ENCODE results near the gene CIITA. TPM values are rescaled to one million over a fixed set of nuclear protein-coding genes. Genes with fewer than 3 reads are reported as not detected.
A peak's percentile ranks its signal among the peaks of the same experiment; 100 is the strongest.
"Not testable (repeated sequence)": the region's sequence is repeated elsewhere in the genome, so short reads cannot be mapped to it uniquely, and the experiment has no call there.

The CIITA gene
- polyA plus RNA-seq, 1 donor, result 3.1 TPM

DNA sequence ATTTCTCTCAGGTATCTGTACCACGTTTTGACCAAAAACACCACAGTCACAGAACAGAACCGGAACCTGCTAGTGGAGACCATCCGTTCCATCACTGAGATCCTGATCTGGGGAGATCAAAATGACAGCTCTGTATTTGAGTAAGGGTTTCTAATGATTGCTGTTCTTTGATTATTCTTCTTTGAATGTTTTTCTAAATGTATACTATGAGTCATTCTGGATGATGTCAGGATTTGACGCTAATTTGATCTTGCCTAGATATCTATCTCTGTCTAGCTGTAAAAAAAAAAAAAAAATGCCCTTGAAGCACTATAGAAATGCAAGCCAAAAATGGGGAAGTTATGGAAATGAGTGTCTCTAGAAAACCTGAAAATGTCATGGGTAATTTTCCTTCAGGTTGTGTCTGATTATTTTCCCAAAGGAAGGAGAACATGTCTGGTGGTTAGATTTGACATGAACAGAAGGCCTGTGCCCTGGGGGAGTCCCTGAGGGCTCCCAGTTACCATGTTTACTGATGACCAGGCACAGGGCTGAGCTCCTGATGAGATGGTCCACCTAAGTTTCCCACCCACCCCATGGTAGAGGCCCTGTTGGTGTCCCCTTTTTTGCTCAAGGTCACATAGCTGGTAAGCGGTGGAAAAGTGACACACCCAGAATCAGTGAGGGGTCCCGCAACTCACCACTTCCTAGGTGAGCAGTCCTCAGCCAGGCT, 80.9 kb downstream of the CIITA start:
- DNase-seq, result no peak

GRCh38 chr16:10959161-10959560, 82.2 kb downstream of the CIITA start:
- DNase-seq, result no peak

GRCh38 chr16:10961231-10961630, 84.2 kb downstream of the CIITA start:
- DNase-seq, result no peak

DNA sequence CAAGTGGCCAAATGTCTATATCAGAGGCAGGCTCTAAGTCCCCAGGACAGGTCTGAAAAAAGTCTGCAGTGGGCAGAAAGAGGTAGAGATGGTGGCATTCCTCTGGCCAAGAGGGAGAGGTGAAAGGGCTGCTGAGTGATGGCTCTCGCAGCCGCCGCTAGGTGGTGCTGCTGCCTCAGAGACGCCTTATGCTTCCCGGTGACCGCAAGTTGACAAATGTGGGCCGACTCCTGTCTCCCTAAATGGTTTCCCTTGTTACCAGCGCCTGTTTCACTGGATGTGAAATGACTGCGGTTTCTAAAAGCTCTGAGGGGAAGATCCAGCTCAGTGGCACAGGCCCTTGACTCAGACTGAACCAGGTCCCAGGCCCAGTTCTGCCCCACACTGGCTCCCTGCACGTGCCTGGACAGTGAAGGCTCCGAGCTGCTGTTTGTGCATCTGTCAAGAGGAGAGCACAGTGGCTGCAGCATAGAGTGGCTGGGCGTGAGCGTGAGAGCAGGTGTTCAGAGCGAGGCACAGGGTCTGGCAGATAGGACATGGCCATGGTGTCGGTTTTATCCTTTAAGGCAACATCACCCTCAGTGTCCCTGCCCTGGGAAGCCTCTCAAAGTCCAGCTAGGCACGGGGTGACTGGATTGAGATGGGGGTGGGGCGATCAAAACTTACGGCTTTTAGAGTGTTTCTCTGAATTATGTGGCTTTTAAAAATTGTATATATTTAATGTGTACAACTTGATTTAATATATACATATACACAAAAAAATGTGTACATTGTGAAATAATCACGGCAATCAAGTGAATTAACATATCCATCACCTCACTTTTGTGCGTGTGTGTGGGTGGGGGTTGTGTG, 87.3 kb downstream of the CIITA start:
- DNase-seq, result peak; percentile 83

GRCh38 chr16:10964891-10965326, 87.9 kb downstream of the CIITA start:
- DNase-seq, result no peak

DNA sequence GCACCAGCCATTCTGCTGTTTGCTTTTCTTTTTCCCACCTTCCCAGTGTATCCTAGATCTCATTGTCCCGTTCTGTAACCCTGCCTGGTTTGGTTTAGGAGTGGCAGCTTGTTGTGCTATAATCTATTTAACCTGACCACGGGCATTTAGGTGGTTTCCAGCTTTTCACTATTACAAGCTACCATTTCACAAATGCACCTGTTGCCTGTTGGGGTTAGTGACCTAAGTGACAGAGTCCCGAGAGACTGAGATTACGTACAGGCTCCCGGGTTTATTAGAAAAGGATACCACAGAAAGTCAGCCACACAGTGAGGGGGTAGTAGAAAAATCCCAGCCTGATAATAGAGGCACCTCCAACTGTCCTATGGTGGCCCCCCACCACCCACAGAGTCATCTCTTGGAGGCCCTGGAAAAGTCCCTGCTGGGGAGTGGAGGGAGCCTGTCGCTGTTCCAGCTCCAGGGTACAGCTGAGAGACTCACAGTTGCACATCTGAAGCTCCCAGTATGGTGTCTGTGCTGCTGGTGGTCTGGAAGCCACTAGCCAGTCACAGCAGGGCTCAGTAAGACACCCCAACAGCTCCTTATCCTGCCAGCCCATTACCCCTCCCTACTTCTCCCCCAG, 88.5 kb downstream of the CIITA start:
- DNase-seq, result no peak

GRCh38 chr16:10966129-10966528, 89.1 kb downstream of the CIITA start:
- DNase-seq, result no peak

- DNase-seq, result not testable (repeated sequence)
Observed at GRCh38 chr16:10966559-10966958, 89.6 kb downstream of the CIITA start.

- DNase-seq, result no peak
Observed at GRCh38 chr16:10967986-10968385, 91.0 kb downstream of the CIITA start.

GRCh38 chr16:10968498-10968897, 91.5 kb downstream of the CIITA start:
- DNase-seq, result no peak

- no peak for DNase-seq
Observed at GRCh38 chr16:10969615-10970014, 92.6 kb downstream of the CIITA start.

DNA sequence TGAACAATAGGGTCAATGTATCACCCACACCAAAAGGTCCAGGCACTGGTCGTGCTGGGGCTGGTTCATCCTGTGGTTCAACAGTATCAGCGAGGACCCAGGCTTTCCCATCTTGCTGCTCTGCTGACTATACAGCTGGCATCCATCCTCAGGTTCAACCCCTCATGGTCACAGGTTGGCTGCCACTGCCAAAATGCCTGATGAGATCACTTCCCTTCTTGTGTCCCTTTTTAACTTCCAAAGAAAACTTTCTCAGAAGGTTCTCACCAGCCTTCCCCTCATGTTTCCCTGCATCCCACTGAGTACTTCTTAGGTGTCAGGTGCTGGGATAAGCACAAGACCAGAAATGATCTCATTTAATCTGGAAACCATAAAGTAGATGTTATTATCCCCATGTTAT, 93.1 kb downstream of the CIITA start:
- no peak for DNase-seq

GRCh38 chr16:10971560-10971961, 94.6 kb downstream of the CIITA start:
- DNase-seq, result peak; percentile 83

DNA sequence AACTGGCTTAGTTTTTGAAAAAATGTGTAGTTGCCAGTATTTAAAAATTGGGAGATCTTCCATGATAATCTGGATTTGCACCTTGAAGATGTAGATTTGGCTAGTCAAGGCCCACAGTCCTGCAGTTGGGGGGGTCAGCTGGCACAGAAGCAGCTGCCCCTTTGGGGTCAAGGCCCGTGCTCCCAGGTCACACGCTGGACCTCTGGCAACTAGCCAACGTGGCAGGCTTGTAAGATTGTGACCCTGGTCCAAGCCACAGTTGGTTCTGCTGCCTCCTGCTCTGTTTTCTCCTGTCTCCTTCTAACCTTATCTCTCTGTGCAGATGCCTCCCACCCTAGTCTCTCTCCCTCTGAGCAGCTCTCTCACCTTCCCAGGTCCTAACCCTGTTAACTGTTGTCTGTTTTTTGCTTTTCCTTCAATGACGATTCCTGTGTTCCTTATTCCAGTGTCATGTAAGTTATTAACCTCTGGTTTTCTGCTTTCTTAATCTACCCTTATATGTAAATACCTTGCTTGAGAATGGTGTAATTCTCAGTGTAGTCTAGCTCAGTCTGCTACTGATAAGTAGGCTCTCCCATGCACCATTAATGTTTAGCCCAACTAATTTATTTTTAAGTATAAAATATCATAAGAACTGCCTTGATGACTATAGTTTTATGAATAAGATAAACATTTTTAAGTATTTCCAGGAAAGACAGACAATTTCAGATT, 95.3 kb downstream of the CIITA start:
- DNase-seq, result no peak

- DNase-seq, result no peak
Observed at GRCh38 chr16:10972819-10973464, 95.9 kb downstream of the CIITA start.

DNA sequence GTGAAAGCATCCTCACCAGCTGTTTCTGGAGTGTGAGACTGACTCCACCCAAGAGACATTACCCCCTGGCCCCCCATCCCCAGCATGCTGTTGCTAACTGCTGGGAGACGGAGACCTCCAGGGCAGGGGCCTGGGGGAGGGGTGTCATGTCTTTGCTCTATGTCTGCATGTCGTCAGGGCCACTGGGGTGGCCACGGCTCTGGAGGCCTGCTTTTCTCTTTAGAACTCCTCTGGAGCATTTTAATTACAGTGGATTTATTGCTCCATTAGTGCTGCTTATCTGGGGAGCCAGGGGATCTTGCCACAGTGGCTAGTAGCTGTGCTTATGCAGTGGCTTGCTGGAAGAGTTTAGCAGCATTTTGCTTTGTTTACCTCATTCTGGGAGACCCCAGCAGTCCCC, 99.6 kb downstream of the CIITA start:
- DNase-seq, result no peak

- DNase-seq, result no peak
Observed at GRCh38 chr16:10978124-10978523, 101.1 kb downstream of the CIITA start.

DNA sequence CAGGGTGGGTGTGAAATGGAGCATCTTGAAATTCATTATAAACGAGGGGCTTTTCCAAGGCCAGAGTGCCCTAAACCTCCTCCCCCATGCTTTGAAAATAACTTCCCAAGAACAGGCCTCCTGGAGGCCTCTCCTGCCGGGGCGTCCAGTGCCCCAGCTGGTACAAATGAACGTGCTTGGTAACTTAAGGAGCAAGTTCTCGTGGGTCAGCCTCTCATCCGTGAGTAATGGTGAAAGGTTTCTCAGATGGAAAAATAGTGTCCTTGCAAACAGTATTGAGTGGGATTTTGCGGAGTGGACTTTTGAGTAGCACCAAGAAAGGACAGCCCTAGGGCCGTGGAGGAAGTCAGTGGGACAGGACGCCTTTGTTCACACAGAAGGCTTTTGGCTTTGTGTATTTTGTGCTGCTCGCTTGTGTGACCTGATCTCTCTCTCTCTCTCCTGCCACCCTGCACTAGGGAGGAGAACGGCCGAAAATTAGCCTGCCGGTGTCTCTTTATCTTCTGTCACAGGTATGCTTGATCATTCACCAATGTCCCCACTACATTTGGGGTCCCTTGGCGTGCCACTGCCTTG, 102.0 kb downstream of the CIITA start:
- no peak for DNase-seq

DNA sequence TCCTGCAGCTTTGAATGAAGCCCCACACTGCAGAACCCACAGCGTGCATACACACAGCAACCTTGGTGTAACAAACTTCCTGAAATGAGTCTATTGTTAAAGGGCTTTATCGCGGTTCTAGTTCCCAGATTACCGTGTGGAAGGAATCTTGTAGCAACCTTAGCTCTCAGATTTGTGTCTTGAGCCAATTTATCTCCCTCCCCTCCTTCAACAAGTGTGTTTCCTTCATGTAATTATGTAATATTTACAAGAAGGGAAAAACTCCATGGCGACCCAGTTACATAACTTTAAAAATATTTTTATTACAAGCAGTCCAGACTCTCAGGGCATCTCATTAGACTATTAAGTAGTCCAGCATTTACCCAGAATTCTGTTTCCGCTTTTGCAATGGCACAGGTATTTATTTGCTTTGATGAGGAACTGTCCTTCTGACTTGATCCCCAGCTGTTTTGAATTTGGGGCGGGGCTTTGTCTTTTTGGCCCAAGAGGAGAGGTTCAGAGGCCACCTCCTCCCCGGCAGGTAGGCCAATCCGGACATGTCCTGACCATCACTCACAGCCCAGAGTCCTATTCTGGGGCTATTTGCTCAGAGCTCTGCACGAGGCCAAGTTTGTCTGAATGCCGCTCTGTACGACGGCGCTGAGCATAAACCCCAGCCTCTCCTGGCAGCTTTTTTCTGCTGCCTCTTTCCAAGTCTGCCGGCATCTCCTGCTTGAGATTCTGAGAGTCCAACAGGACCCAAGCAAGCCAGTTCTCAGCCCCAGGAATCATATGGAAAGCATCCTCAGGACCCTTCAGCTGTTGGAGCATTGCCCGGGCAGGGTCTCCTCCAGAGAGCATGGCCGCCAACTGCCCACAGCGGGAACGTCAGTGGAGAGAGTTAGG, 103.0 kb downstream of the CIITA start:
- DNase-seq, result peak; percentile 82

- DNase-seq, result no peak
Observed at GRCh38 chr16:10980813-10981212, 103.8 kb downstream of the CIITA start.

DNA sequence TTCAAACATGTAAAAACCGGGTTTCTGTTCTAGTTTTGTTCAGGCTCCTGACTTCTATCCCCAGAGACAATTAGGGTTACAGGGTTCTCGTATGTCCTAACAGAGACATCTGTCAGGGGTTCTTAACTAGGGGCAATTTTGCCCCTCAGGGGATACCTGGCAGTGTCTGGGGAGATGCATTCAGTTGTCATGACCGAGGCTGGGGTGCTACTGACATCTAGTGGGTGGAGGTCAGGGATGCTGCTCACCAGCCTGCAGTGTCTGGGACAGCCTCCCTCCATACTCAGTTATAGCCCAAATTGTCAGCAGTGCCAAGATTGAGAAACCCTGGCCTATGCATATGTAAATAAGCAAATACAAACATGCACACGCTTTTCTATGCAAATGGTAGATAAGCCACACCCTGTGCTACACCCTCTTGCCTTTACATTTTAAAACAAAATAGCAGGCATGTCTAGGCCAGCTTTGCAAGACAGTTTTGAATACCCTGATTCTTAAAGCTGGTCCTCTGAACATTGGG, 104.8 kb downstream of the CIITA start:
- no peak for DNase-seq
